Measurements from ENCODE around the gene ADNP. TPM values are rescaled to one million over a fixed set of nuclear protein-coding genes. Genes with fewer than 3 reads are reported as not detected.

Gene ADNP
- total and polyA plus RNA-seq, 2 experiments from 2014 or later = 95.0 to 106 TPM

DNA sequence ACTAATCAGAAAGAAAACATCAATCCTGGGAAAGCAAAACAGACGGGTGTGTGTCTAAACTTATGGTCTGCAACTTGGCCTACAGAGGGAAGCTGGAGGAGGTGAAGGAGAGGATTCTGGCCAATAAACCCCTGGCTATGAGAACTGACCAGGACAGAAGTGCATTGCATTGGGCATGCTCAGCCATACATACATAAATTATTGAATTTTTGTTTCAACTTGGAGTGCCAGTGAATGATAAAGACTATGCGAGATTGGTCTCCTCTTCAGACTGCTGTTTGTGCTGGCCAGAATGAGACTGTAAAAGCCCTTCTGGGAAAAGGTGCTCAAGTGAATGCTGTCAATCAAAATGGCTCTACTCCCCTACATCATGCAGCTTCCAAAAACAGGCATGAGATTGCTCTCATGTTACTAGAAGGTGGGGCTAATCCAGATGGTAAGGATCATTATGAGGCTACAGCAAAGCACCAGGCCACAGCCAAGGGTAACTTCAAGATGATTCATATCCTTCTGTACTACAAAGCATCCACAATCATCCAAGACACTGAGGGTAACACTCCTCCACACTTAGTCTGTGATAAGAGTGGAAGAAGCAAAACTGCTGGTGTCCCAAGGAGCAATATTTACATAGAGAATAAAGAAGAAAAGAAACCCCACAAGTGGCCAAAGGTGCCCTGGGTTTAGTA, 17.4 kb downstream of the ADNP start (continued):
- TF ChIP-seq EZH2phosphoT487 (IDR thresholded peaks at IDR 0.05; ENCODE audit: unreplicated experiment) = no peak
- no peak for TF ChIP-seq POLR2AphosphoS5 (IDR thresholded peaks at IDR 0.05; ENCODE audit: low read depth)

GRCh38 chr20:50911716-50912115, 19.5 kb downstream of the ADNP start:
- H3K36me3 Mint-ChIP-seq (ENCODE audit: low read depth) = peaks cover 61% of the 10 kb centered on the region; the same call in 2 of the 3 replicates
- no peak overlapping the region for H3K4me3 ChIP-seq
- no peaks in the 10 kb centered on the region; the same call in 1 of the 2 replicates for H3F3A ChIP-seq (replicated peaks; ENCODE audit: low read depth)
- H2AFZ ChIP-seq = no peak overlapping the region
- no peak overlapping the region for H3K4me3 Mint-ChIP-seq
- ATAC-seq (no peak), DNase-seq (ENCODE audit: low spot score) (no peak)
- peaks cover 98% of the 10 kb centered on the region for H4K20me1 ChIP-seq (replicated peaks; ENCODE audit: insufficient read depth)
- TF ChIP-seq JUNB (IDR thresholded peaks at IDR 0.05; ENCODE audit: unreplicated experiment) = no peak
- H3K27me3 Mint-ChIP-seq (ENCODE audit: insufficient read depth, low read depth, poor library complexity) = peaks cover 17% of the 10 kb centered on the region
- peaks cover 100% of the 10 kb centered on the region for H3K79me2 ChIP-seq (replicated peaks; ENCODE audit: insufficient read depth)
- peaks cover 59% of the 10 kb centered on the region for H3K4me1 ChIP-seq (ENCODE audit: insufficient read depth)
- no peak overlapping the region for H3K4me2 ChIP-seq
- peak overlapping the region; percentile 15; the same call in 1 of the 2 replicates for H3K27ac ChIP-seq (ENCODE audit: low read depth)
- peaks cover 65% of the 10 kb centered on the region for H3K4me1 Mint-ChIP-seq
- H3K27ac Mint-ChIP-seq = no peak overlapping the region
- H3K27me3 ChIP-seq (ENCODE audit: insufficient read depth) = no peaks in the 10 kb centered on the region
- H3K9me2 ChIP-seq (ENCODE audit: insufficient read depth) = no peaks in the 10 kb centered on the region
- no peaks in the 10 kb centered on the region for H3K36me3 ChIP-seq (ENCODE audit: insufficient read depth)
- no peaks in the 10 kb centered on the region for H3K9me3 Mint-ChIP-seq

DNA sequence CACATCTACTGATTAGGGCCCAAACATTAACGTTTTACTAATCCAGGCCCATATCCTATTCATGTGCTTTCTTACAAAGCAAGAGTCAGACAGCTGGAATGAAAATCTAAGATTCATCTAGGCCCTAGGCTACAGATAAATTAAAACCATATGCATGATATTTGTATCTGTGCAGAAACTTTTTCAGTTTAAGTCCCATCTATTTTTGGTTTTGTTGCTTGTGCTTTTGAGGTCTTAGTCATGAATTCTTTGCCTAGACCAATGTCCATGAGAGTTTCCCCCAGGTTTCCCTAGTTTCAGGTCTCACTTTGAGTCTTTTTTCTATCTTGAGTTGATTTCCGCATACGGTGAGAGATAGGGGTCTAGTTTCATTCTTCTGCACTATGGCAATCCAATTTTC, 20.2 kb downstream of the ADNP start:
- Histone ChIP-seq H3K4me1 (ENCODE audit: insufficient read depth) (peaks cover 59% of the 10 kb centered on the region), H3K4me3 (no peak overlapping the region), H3K27me3 (ENCODE audit: insufficient read depth) (no peaks in the 10 kb centered on the region), H3K4me2 (no peak overlapping the region), H3K79me2 (replicated peaks; ENCODE audit: insufficient read depth) (peaks cover 100% of the 10 kb centered on the region), H2AFZ (no peak overlapping the region), H3K9me2 (ENCODE audit: insufficient read depth) (no peaks in the 10 kb centered on the region), H3K36me3 (ENCODE audit: insufficient read depth) (no peaks in the 10 kb centered on the region), H3F3A (replicated peaks; ENCODE audit: low read depth) (no peaks in the 10 kb centered on the region; the same call in 1 of the 2 replicates), H3K27ac (ENCODE audit: low read depth) (0 out of 2 replicates have a peak overlapping the region, but pooled peaks have one; percentile 15), H4K20me1 (replicated peaks; ENCODE audit: insufficient read depth) (peaks cover 98% of the 10 kb centered on the region)
- H3K9me3 Mint-ChIP-seq = no peaks in the 10 kb centered on the region
- DNase-seq (ENCODE audit: low spot score) (no peak), ATAC-seq (no peak)
- peaks cover 62% of the 10 kb centered on the region; the same call in 2 of the 3 replicates for H3K36me3 Mint-ChIP-seq (ENCODE audit: low read depth)
- peaks cover 17% of the 10 kb centered on the region for H3K27me3 Mint-ChIP-seq (ENCODE audit: insufficient read depth, low read depth, poor library complexity)
- TF ChIP-seq ETS1 (IDR thresholded peaks at IDR 0.05) (no peak), JUNB (IDR thresholded peaks at IDR 0.05; ENCODE audit: unreplicated experiment) (no peak)
- H3K27ac Mint-ChIP-seq = no peak overlapping the region
- H3K4me1 Mint-ChIP-seq = peaks cover 63% of the 10 kb centered on the region
- no peak overlapping the region for H3K4me3 Mint-ChIP-seq

DNA sequence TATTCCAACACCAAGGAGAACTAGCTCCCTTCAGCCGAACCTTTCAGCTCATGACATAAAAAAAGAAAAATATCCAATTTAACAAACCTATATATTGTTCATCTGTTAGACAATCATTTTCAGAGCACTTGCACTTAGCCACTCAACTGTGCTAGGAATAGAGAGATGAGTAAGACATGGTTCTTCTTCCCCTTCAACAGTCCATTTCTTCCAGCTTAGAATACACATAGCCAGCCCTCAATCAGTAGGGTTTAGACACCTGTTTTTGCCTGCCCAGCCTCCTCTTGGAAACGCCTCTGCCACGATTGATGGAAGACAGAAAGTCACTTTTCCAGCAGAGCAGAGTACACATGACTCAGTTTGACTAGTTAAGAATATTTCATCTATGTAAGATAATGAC, 21.8 kb downstream of the ADNP start:
- Histone ChIP-seq H3K4me1 (ENCODE audit: insufficient read depth) (peaks cover 43% of the 10 kb centered on the region), H3K4me3 (no peak overlapping the region), H3F3A (replicated peaks; ENCODE audit: low read depth) (no peaks in the 10 kb centered on the region; the same call in 1 of the 2 replicates), H3K27ac (ENCODE audit: low read depth) (no peak overlapping the region; the same call in 1 of the 2 replicates), H4K20me1 (replicated peaks; ENCODE audit: insufficient read depth) (peaks cover 98% of the 10 kb centered on the region), H3K9me2 (ENCODE audit: insufficient read depth) (no peaks in the 10 kb centered on the region), H2AFZ (no peak overlapping the region), H3K27me3 (ENCODE audit: insufficient read depth) (no peaks in the 10 kb centered on the region), H3K79me2 (replicated peaks; ENCODE audit: insufficient read depth) (peaks cover 100% of the 10 kb centered on the region), H3K4me2 (no peak overlapping the region), H3K36me3 (ENCODE audit: insufficient read depth) (no peaks in the 10 kb centered on the region)
- Mint-ChIP-seq H3K9me3 (no peaks in the 10 kb centered on the region), H3K27me3 (ENCODE audit: insufficient read depth, low read depth, poor library complexity) (peaks cover 19% of the 10 kb centered on the region), H3K36me3 (ENCODE audit: low read depth) (peaks cover 59% of the 10 kb centered on the region; the same call in 2 of the 3 replicates), H3K4me3 (no peak overlapping the region), H3K27ac (no peak overlapping the region), H3K4me1 (peaks cover 55% of the 10 kb centered on the region)
- TF ChIP-seq NANOG (IDR thresholded peaks at IDR 0.05; ENCODE audit: borderline replicate concordance) (no peak), ZNF114 (CRISPR knock-in tag; IDR thresholded peaks at IDR 0.05) (no peak), REST (IDR thresholded peaks at IDR 0.05; ENCODE audit: unreplicated experiment) (no peak), EZH2phosphoT487 (IDR thresholded peaks at IDR 0.05; ENCODE audit: unreplicated experiment) (no peak), EZH2 (IDR thresholded peaks at IDR 0.05; ENCODE audit: low read depth, unreplicated experiment) (no peak), POLR2AphosphoS5 (IDR thresholded peaks at IDR 0.05; ENCODE audit: low read depth) (no peak), CREB1 (CRISPR knock-in tag; IDR thresholded peaks at IDR 0.05; ENCODE audit: low read depth) (no peak)
- TF ChIP-seq, protein P1, sequence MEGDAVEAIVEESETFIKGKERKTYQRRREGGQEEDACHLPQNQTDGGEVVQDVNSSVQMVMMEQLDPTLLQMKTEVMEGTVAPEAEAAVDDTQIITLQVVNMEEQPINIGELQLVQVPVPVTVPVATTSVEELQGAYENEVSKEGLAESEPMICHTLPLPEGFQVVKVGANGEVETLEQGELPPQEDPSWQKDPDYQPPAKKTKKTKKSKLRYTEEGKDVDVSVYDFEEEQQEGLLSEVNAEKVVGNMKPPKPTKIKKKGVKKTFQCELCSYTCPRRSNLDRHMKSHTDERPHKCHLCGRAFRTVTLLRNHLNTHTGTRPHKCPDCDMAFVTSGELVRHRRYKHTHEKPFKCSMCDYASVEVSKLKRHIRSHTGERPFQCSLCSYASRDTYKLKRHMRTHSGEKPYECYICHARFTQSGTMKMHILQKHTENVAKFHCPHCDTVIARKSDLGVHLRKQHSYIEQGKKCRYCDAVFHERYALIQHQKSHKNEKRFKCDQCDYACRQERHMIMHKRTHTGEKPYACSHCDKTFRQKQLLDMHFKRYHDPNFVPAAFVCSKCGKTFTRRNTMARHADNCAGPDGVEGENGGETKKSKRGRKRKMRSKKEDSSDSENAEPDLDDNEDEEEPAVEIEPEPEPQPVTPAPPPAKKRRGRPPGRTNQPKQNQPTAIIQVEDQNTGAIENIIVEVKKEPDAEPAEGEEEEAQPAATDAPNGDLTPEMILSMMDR (conservative IDR thresholded peaks at IDR 0.05; ENCODE audit: low read depth in 2 of 2) = no peak
- no peak for DNase-seq (ENCODE audit: low spot score)
- ATAC-seq = no peak
